ENCODE data around the gene EMP1. TPM values are rescaled to one million over a fixed set of nuclear protein-coding genes. Genes with fewer than 3 reads are reported as not detected.

Gene EMP1
- total RNA-seq, 1 experiment from 2014 or later, result 193 TPM

- Mint-ChIP-seq H3K27ac (ENCODE audit: low read depth, unreplicated experiment) (no peak overlapping the region), H3K4me3 (ENCODE audit: unreplicated experiment) (no peak overlapping the region), H3K36me3 (ENCODE audit: insufficient read depth, unreplicated experiment) (no peaks in the 10 kb centered on the region), H3K9me3 (ENCODE audit: unreplicated experiment) (no peaks in the 10 kb centered on the region), H3K4me1 (ENCODE audit: insufficient read depth, unreplicated experiment) (peaks cover 11% of the 10 kb centered on the region), H3K27me3 (ENCODE audit: insufficient read depth, unreplicated experiment) (no peaks in the 10 kb centered on the region)
- intact Hi-C loops (cut with micrococcal nuclease), result no loop called here
- TF ChIP-seq, protein P1, sequence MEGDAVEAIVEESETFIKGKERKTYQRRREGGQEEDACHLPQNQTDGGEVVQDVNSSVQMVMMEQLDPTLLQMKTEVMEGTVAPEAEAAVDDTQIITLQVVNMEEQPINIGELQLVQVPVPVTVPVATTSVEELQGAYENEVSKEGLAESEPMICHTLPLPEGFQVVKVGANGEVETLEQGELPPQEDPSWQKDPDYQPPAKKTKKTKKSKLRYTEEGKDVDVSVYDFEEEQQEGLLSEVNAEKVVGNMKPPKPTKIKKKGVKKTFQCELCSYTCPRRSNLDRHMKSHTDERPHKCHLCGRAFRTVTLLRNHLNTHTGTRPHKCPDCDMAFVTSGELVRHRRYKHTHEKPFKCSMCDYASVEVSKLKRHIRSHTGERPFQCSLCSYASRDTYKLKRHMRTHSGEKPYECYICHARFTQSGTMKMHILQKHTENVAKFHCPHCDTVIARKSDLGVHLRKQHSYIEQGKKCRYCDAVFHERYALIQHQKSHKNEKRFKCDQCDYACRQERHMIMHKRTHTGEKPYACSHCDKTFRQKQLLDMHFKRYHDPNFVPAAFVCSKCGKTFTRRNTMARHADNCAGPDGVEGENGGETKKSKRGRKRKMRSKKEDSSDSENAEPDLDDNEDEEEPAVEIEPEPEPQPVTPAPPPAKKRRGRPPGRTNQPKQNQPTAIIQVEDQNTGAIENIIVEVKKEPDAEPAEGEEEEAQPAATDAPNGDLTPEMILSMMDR (IDR thresholded peaks at IDR 0.05; ENCODE audit: unreplicated experiment), result no peak
- no TSS peak for BruUV-seq (replicated peaks)
- DNase-seq (ENCODE audit: unreplicated experiment), result no peak
- ChIA-PET POLR2A (no interaction called here), CTCF (interaction anchor here (0.6 to 1.7 kb wide), 5 partner anchors 13 to 86 kb away, joined by 3 to 5 read pairs (median 4); no protein-coding TSS in a partner anchor)
Observed at GRCh38 chr12:13149411-13149810, 47.1 kb upstream of the EMP1 start.

DNA sequence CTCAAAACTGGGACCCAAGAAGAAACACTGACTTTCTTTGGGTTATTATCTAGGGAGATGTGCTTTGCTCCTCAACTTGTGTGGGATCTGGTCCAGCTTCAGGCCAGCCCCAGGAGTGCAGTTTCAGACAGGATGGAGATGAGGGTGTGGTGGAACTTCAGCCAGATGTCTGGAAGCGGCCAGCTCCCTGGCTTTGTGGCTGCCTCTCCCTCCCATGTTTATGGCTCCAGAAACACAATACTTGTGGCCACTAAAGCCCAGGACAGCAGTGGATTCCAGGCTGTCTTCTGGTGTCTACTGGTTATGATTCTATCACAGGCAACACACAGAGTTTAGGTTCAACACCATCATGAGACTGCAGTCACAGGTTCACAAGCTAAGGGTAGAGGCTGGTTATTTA, 44.2 kb upstream of the EMP1 start:
- TF ChIP-seq, protein P1 (IDR thresholded peaks at IDR 0.05; ENCODE audit: unreplicated experiment), result no peak
- H3K9me3 Mint-ChIP-seq (ENCODE audit: unreplicated experiment), result no peaks in the 10 kb centered on the region
- H3K27me3 Mint-ChIP-seq (ENCODE audit: insufficient read depth, unreplicated experiment), result no peaks in the 10 kb centered on the region

DNA sequence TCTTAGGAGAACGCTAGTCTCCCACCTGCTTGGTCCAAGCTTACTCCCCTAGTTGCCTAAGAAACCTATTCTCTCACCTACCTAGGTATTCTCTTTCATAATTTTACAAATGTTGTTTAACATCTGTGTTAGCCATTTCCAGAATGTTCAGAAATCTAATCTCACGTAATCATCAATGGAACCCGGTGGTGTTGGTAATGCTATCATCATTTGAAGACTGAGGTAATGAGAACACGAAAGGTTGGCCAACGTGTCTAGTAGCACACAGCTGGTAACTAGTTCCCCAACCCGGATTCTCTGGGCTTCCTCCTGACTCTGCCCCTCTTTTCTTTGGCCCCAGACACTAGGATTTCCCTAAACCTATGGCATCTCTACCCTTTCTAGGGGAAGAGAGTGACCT, 43.8 kb upstream of the EMP1 start:
- H3K36me3 Mint-ChIP-seq (ENCODE audit: insufficient read depth, unreplicated experiment), result peaks cover 6% of the 10 kb centered on the region
- TF ChIP-seq, protein P1 (IDR thresholded peaks at IDR 0.05; ENCODE audit: unreplicated experiment), result no peak
- H3K27ac Mint-ChIP-seq (ENCODE audit: low read depth, unreplicated experiment), result no peak overlapping the region
- BruUV-seq (replicated peaks), result no TSS peak
- no peaks in the 10 kb centered on the region for H3K27me3 Mint-ChIP-seq (ENCODE audit: insufficient read depth, unreplicated experiment)
- no peak for DNase-seq (ENCODE audit: unreplicated experiment)
- H3K9me3 Mint-ChIP-seq (ENCODE audit: unreplicated experiment), result no peaks in the 10 kb centered on the region
- intact Hi-C loops (cut with micrococcal nuclease), result no loop called here
- H3K4me3 Mint-ChIP-seq (ENCODE audit: unreplicated experiment), result no peak overlapping the region
- ChIA-PET CTCF (interaction anchor here (0.5 to 1.5 kb wide), 5 partner anchors 17 to 1023 kb away, joined by 3 to 7 read pairs (median 3); no protein-coding TSS in a partner anchor), POLR2A (interaction anchor here (1.5 to 4.2 kb wide), 3 partner anchors 10 to 53 kb away, joined by 3 to 22 read pairs (median 15); no protein-coding TSS in a partner anchor)
- peaks cover 17% of the 10 kb centered on the region for H3K4me1 Mint-ChIP-seq (ENCODE audit: insufficient read depth, unreplicated experiment)

More for the DNA sequence above, 44.2 kb upstream of the EMP1 start:
- Mint-ChIP-seq H3K4me1 (ENCODE audit: insufficient read depth, unreplicated experiment) (peaks cover 17% of the 10 kb centered on the region), H3K27ac (ENCODE audit: low read depth, unreplicated experiment) (no peak overlapping the region), H3K4me3 (ENCODE audit: unreplicated experiment) (no peak overlapping the region), H3K36me3 (ENCODE audit: insufficient read depth, unreplicated experiment) (peaks cover 6% of the 10 kb centered on the region)
- DNase-seq (ENCODE audit: unreplicated experiment), result no peak
- intact Hi-C loops (cut with micrococcal nuclease), result no loop called here
- ChIA-PET POLR2A (interaction anchor here (1.5 to 4.2 kb wide), 3 partner anchors 10 to 53 kb away, joined by 3 to 22 read pairs (median 15); no protein-coding TSS in a partner anchor), CTCF (interaction anchor here (0.6 to 1.5 kb wide), 3 partner anchors 17 to 509 kb away, joined by 3 to 7 read pairs (median 3); no protein-coding TSS in a partner anchor)
- no TSS peak for BruUV-seq (replicated peaks)

- no TSS peak for BruUV-seq (replicated peaks)
- ChIA-PET POLR2A (interaction anchor here (1.5 to 4.2 kb wide), 4 partner anchors 11 to 54 kb away, joined by 3 to 22 read pairs (median 11); partner anchors contain the start of gene EMP1), CTCF (interaction anchor here (0.5 to 0.8 kb wide), 3 partner anchors 43 to 1023 kb away, joined by 3 to 4 read pairs (median 3); no protein-coding TSS in a partner anchor)
- Mint-ChIP-seq H3K9me3 (ENCODE audit: unreplicated experiment) (no peaks in the 10 kb centered on the region), H3K27ac (ENCODE audit: low read depth, unreplicated experiment) (no peak overlapping the region), H3K27me3 (ENCODE audit: insufficient read depth, unreplicated experiment) (no peaks in the 10 kb centered on the region), H3K36me3 (ENCODE audit: insufficient read depth, unreplicated experiment) (peaks cover 6% of the 10 kb centered on the region), H3K4me1 (ENCODE audit: insufficient read depth, unreplicated experiment) (peaks cover 17% of the 10 kb centered on the region), H3K4me3 (ENCODE audit: unreplicated experiment) (no peak overlapping the region)
- intact Hi-C loops (cut with micrococcal nuclease), result no loop called here
- no peak for DNase-seq (ENCODE audit: unreplicated experiment)
- TF ChIP-seq, protein P1 (IDR thresholded peaks at IDR 0.05; ENCODE audit: unreplicated experiment), result no peak
Observed at GRCh38 chr12:13153180-13153579, 43.3 kb upstream of the EMP1 start.
